ENCODE measurements around the gene ACAP3.
"Not testable (repeated sequence)": the region's sequence is repeated elsewhere in the genome, so short reads cannot be mapped to it uniquely, and the experiment has no call there.

Gene ACAP3

GRCh38 chr1:1260843-1261560, 46.7 kb downstream of the ACAP3 start:
- DNase-seq, result no peak

GRCh38 chr1:1259951-1260600, 47.7 kb downstream of the ACAP3 start:
- no peak for DNase-seq

GRCh38 chr1:1259540-1259939, 48.2 kb downstream of the ACAP3 start:
- DNase-seq, result no peak

GRCh38 chr1:1259119-1259488, 48.6 kb downstream of the ACAP3 start:
- DNase-seq, result no peak

GRCh38 chr1:1256956-1257871, 50.5 kb downstream of the ACAP3 start:
- DNase-seq, result no peak

GRCh38 chr1:1255611-1256010, 52.1 kb downstream of the ACAP3 start:
- no peak for DNase-seq

- no peak for DNase-seq
These were observed 52.7 kb downstream of the ACAP3 start for GRCh38 chr1:1255078-1255477.

GRCh38 chr1:1254667-1254998, 53.1 kb downstream of the ACAP3 start:
- no peak for DNase-seq

GRCh38 chr1:1253972-1254666, 53.6 kb downstream of the ACAP3 start:
- no peak for DNase-seq

GRCh38 chr1:1253314-1253713, 54.4 kb downstream of the ACAP3 start:
- no peak for DNase-seq

- DNase-seq, result peak; percentile 62
These were observed 56.9 kb downstream of the ACAP3 start for GRCh38 chr1:1250786-1251284.

- not testable (repeated sequence) for DNase-seq
These were observed 59.5 kb downstream of the ACAP3 start for GRCh38 chr1:1248009-1248913.

GRCh38 chr1:1247341-1247913, 60.3 kb downstream of the ACAP3 start:
- no peak for DNase-seq

GRCh38 chr1:1246577-1247340, 61.0 kb downstream of the ACAP3 start, which contains the start of gene C1QTNF12:
TSS of gene C1QTNF12 (minus strand) at chr1:1246722. CDS start at chr1:1246690, 32 bp downstream.
- no peak for DNase-seq

GRCh38 chr1:1245817-1246576, 61.7 kb downstream of the ACAP3 start:
- no peak for DNase-seq

GRCh38 chr1:1245178-1245816, 62.4 kb downstream of the ACAP3 start:
- DNase-seq, result no peak

GRCh38 chr1:1244192-1244811, 63.4 kb downstream of the ACAP3 start:
- DNase-seq, result no peak

GRCh38 chr1:1243807-1244191, 63.9 kb downstream of the ACAP3 start:
- DNase-seq, result no peak

- DNase-seq, result no peak
These were observed 64.5 kb downstream of the ACAP3 start for GRCh38 chr1:1243266-1243660.
